Measurements from ENCODE around the gene SND1.

SND1 gene

GRCh38 chr7:128081808-128082207 is 429.8 kb downstream of the SND1 start:
- Histone ChIP-seq H3K9me3 (ENCODE audit: low read length) (no peaks in the 10 kb centered on the region), H3K27me3 (ENCODE audit: control insufficient read depth in 1 of 2, insufficient read depth in 2 of 2, low read length in 2 of 2) (no peaks in the 10 kb centered on the region), H3K27ac (ENCODE audit: low read depth, low read length) (no peak overlapping the region), H3K4me1 (ENCODE audit: insufficient read depth, low read length) (no peaks in the 10 kb centered on the region), H3K36me3 (ENCODE audit: insufficient read depth, low read length) (peaks cover 34% of the 10 kb centered on the region), H3K9ac (ENCODE audit: low read length) (no peak overlapping the region), H3K4me3 (ENCODE audit: low read depth in 1 of 2, low read length in 2 of 2) (no peak overlapping the region)

DNA sequence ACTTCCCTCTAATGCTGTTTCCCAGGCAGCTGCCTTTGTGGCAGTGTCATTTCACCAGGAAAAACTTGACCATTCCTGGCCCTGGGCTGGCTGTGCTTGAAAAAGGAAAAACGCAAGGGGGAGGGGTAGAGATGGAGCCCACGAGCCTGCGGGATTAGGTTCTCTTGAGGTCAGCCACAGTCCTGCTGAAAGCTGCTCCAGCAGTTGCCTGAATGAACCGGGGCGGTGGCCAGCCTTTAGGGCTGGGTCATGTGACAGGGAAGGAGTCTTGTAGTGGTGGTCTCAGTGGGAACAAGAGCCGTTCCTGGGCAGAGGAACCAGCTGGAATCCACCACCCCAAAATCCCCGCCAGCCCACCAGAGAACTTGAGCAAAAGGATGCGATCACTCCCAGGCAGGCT is 430.4 kb downstream of the SND1 start:
- H3K4me3 ChIP-seq (ENCODE audit: low read depth in 1 of 2, low read length in 2 of 2), result no peak overlapping the region

DNA sequence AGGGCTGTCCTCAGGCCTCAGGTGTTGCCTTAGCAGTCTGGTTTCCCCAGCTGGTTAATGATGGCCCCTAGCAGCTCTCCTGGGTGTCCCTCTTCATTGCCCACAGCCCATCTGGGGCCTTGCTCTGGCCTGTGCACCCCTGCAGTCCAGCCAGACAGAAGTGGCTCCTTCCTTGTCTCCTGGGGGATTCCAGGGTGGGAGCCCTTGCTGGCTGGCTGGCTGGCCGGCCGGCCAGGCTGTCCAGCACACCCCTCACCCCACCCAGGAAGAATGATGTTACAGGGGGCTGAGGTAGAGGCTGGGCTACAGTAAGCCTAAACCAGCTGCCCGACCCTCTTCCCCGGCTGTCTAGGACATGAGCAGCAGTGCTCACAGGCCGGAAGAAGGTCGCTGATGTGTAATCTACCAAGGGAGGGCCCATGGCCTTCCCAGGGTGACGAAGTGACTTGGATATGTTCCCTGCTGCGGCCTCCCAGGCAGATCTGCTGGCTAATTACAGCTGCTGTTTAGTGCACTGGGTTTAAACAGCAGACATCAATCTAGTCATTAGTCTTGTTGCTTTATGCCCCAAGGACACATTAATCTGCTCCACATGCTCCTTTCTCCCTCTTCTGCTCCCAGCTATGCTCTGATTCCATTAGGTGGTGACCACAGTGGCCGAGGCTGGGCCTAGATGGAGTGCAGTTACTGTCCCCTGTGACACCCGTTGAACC is 433.1 kb downstream of the SND1 start:
- no peaks in the 10 kb centered on the region for H3K9me3 ChIP-seq (ENCODE audit: low read length)
- no peaks in the 10 kb centered on the region for H3K4me1 ChIP-seq (ENCODE audit: insufficient read depth, low read length)
- peaks cover 27% of the 10 kb centered on the region for H3K36me3 ChIP-seq (ENCODE audit: insufficient read depth, low read length)
- no peak overlapping the region for H3K27ac ChIP-seq (ENCODE audit: low read depth, low read length)
- no peak overlapping the region for H3K9ac ChIP-seq (ENCODE audit: low read length)
- H3K4me3 ChIP-seq (ENCODE audit: low read depth in 1 of 2, low read length in 2 of 2), result no peak overlapping the region
- H3K27me3 ChIP-seq (ENCODE audit: control insufficient read depth in 1 of 2, insufficient read depth in 2 of 2, low read length in 2 of 2), result no peaks in the 10 kb centered on the region

More for the DNA sequence above, 430.4 kb downstream of the SND1 start:
- H3K27ac ChIP-seq (ENCODE audit: low read depth, low read length), result no peak overlapping the region
- no peaks in the 10 kb centered on the region for H3K4me1 ChIP-seq (ENCODE audit: insufficient read depth, low read length)
- H3K36me3 ChIP-seq (ENCODE audit: insufficient read depth, low read length), result peaks cover 34% of the 10 kb centered on the region
- H3K9me3 ChIP-seq (ENCODE audit: low read length), result no peaks in the 10 kb centered on the region
- no peaks in the 10 kb centered on the region for H3K27me3 ChIP-seq (ENCODE audit: control insufficient read depth in 1 of 2, insufficient read depth in 2 of 2, low read length in 2 of 2)
- H3K9ac ChIP-seq (ENCODE audit: low read length), result no peak overlapping the region

- peaks cover 37% of the 10 kb centered on the region for H3K36me3 ChIP-seq (ENCODE audit: insufficient read depth, low read length)
- no peaks in the 10 kb centered on the region for H3K9me3 ChIP-seq (ENCODE audit: low read length)
- H3K4me1 ChIP-seq (ENCODE audit: insufficient read depth, low read length), result no peaks in the 10 kb centered on the region
- no peaks in the 10 kb centered on the region for H3K27me3 ChIP-seq (ENCODE audit: control insufficient read depth in 1 of 2, insufficient read depth in 2 of 2, low read length in 2 of 2)
- no peak overlapping the region for H3K4me3 ChIP-seq (ENCODE audit: low read depth in 1 of 2, low read length in 2 of 2)
- no peak overlapping the region for H3K9ac ChIP-seq (ENCODE audit: low read length)
- H3K27ac ChIP-seq (ENCODE audit: low read depth, low read length), result no peak overlapping the region
Measured at GRCh38 chr7:128090492-128090891, 438.5 kb downstream of the SND1 start.

DNA sequence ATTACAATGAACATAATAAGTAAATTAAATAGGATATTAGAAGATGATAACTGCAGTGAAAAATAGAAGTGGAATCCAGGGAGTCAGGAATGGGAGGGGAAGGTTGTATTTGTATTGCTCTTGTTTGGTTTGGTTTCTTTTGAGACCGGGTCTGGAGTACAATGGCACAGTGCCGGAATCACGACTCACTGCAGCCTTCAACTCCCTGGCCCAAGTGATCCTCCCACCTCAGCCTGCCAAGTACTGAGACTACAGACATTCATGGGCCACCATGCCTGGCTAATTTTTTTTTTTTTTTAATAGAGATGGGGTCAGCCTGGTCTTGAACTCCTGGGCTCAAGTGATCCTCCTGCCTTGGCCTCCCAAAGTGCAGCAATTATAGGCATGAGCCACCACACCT is 439.1 kb downstream of the SND1 start:
- Histone ChIP-seq H3K36me3 (ENCODE audit: insufficient read depth, low read length) (peaks cover 33% of the 10 kb centered on the region), H3K27me3 (ENCODE audit: control insufficient read depth in 1 of 2, insufficient read depth in 2 of 2, low read length in 2 of 2) (no peaks in the 10 kb centered on the region), H3K4me1 (ENCODE audit: insufficient read depth, low read length) (no peaks in the 10 kb centered on the region), H3K27ac (ENCODE audit: low read depth, low read length) (no peak overlapping the region), H3K9ac (ENCODE audit: low read length) (no peak overlapping the region), H3K9me3 (ENCODE audit: low read length) (no peaks in the 10 kb centered on the region), H3K4me3 (ENCODE audit: low read depth in 1 of 2, low read length in 2 of 2) (no peak overlapping the region)

DNA sequence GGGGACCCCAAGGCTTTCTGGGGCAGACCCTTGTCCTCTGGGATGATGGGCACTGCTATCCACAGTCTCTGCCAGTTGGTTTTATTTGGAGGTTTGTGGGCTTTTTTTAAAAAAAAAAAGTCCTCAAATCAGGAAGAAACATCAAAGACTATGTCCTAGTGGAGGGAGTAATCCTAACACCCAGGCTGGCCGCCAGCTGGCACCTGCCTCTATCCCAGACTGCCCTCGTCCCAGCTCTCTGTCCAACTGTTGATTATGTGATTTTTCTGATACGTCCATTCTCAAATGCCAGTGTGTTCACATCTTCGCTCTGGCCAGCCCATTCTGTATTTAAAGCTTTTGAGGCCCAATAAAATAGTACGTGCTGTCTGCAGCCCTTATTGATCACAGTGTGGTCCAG is 440.2 kb downstream of the SND1 start:
- Histone ChIP-seq H3K4me3 (ENCODE audit: low read depth in 1 of 2, low read length in 2 of 2) (no peak overlapping the region), H3K27me3 (ENCODE audit: control insufficient read depth in 1 of 2, insufficient read depth in 2 of 2, low read length in 2 of 2) (no peaks in the 10 kb centered on the region), H3K27ac (ENCODE audit: low read depth, low read length) (no peak overlapping the region), H3K9ac (ENCODE audit: low read length) (no peak overlapping the region), H3K4me1 (ENCODE audit: insufficient read depth, low read length) (no peaks in the 10 kb centered on the region), H3K36me3 (ENCODE audit: insufficient read depth, low read length) (peaks cover 33% of the 10 kb centered on the region), H3K9me3 (ENCODE audit: low read length) (no peaks in the 10 kb centered on the region)

DNA sequence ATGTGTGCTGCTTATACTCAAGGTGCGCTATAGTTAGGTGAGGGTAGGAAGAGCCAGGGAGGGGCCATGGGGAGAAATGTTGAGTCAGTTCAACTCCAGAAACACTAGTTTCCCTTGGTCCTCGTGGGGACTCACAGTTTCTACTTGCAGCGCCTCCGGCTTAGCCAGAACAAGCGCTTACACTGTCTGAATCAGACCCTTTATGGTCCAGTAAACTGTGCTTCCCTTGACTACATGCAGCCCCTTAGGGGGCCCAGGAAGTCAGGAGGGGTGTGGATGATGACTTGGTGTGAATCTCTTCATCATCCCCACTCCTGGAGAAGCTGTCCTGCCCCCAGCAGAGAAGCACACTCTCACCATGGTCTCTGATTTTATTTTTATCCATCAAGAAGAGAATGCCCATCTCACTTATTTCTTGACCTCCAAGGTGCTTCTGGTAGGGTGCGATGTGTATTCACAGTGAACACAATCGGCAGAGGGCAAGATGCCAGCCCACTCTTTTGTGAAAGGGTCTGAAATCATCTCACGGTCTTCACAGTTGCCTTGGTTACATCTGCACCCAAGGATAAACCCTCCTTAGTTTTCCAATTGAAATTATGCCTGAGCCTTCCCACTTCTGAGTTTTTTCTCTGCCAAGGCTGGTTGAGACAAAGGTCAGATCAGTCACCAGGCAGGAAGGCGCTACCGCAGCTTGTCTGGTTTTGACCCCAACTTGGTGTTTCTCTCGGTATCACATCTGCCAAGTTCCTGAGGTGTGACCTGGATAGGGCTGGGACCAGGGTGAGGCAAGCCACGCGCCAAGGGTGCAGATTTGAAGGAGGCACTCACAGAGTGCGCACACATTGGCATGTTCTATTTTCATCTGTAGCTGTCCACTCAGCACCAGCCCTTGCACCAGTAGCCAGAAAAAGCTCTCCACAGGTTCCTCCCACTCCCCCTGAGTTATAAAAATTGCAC is 441.9 kb downstream of the SND1 start:
- no peak overlapping the region for H3K9ac ChIP-seq (ENCODE audit: low read length)
- H3K27me3 ChIP-seq (ENCODE audit: control insufficient read depth in 1 of 2, insufficient read depth in 2 of 2, low read length in 2 of 2), result no peaks in the 10 kb centered on the region
- H3K27ac ChIP-seq (ENCODE audit: low read depth, low read length), result no peak overlapping the region
- H3K9me3 ChIP-seq (ENCODE audit: low read length), result no peaks in the 10 kb centered on the region
- no peak overlapping the region for H3K4me3 ChIP-seq (ENCODE audit: low read depth in 1 of 2, low read length in 2 of 2)
- H3K36me3 ChIP-seq (ENCODE audit: insufficient read depth, low read length), result peaks cover 33% of the 10 kb centered on the region
- no peaks in the 10 kb centered on the region for H3K4me1 ChIP-seq (ENCODE audit: insufficient read depth, low read length)

- no peaks in the 10 kb centered on the region for H3K4me1 ChIP-seq (ENCODE audit: insufficient read depth, low read length)
- H3K36me3 ChIP-seq (ENCODE audit: insufficient read depth, low read length), result peaks cover 33% of the 10 kb centered on the region
- H3K27ac ChIP-seq (ENCODE audit: low read depth, low read length), result no peak overlapping the region
- H3K4me3 ChIP-seq (ENCODE audit: low read depth in 1 of 2, low read length in 2 of 2), result no peak overlapping the region
- H3K9ac ChIP-seq (ENCODE audit: low read length), result no peak overlapping the region
- H3K9me3 ChIP-seq (ENCODE audit: low read length), result no peaks in the 10 kb centered on the region
- H3K27me3 ChIP-seq (ENCODE audit: control insufficient read depth in 1 of 2, insufficient read depth in 2 of 2, low read length in 2 of 2), result no peaks in the 10 kb centered on the region
Measured at GRCh38 chr7:128094686-128095085, 442.7 kb downstream of the SND1 start.

DNA sequence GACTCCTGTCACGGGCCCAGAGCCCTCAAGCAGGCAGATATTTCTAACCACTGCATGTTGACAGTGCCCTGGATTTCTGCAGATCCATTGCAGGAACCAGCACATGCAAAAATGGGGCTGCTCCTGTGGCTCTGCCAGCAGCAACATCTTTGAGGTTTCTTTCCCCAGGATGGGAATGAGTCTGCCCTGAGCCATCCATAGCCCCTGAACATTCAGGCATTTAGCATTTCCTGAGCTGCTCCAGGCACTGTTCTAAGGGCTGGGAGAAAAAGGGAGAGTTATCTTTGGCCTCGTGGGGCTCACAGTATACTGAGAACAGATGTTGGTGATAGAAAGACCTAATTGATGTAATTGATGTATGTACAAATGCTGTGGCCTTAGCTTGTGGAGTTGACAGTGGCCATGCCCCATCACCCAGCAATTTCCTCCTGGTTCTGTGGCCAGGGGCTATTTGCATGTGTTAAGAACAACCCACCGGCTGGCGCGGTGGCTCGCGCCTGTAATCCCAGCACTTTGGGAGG is 445.3 kb downstream of the SND1 start:
- H3K27me3 ChIP-seq (ENCODE audit: control insufficient read depth in 1 of 2, insufficient read depth in 2 of 2, low read length in 2 of 2), result peaks cover 0 to 3% of the 10 kb centered on the region in 2 donors
- H3K36me3 ChIP-seq (ENCODE audit: insufficient read depth, low read length), result peaks cover 13% of the 10 kb centered on the region
- H3K4me1 ChIP-seq (ENCODE audit: insufficient read depth, low read length), result no peaks in the 10 kb centered on the region
- H3K4me3 ChIP-seq (ENCODE audit: low read depth in 1 of 2, low read length in 2 of 2), result no peak overlapping the region
- no peaks in the 10 kb centered on the region for H3K9me3 ChIP-seq (ENCODE audit: low read length)
- no peak overlapping the region for H3K27ac ChIP-seq (ENCODE audit: low read depth, low read length)
- H3K9ac ChIP-seq (ENCODE audit: low read length), result no peak overlapping the region

- Histone ChIP-seq H3K9me3 (ENCODE audit: low read length) (no peaks in the 10 kb centered on the region), H3K27ac (ENCODE audit: low read depth, low read length) (no peak overlapping the region), H3K27me3 (ENCODE audit: control insufficient read depth in 1 of 2, insufficient read depth in 2 of 2, low read length in 2 of 2) (peaks cover 0 to 11% of the 10 kb centered on the region in 2 donors), H3K4me1 (ENCODE audit: insufficient read depth, low read length) (peaks cover under 1% of the 10 kb centered on the region), H3K36me3 (ENCODE audit: insufficient read depth, low read length) (peaks cover 6% of the 10 kb centered on the region), H3K9ac (ENCODE audit: low read length) (no peak overlapping the region), H3K4me3 (ENCODE audit: low read depth in 1 of 2, low read length in 2 of 2) (no peak overlapping the region)
Measured at GRCh38 chr7:128098629-128099028, 446.6 kb downstream of the SND1 start.

DNA sequence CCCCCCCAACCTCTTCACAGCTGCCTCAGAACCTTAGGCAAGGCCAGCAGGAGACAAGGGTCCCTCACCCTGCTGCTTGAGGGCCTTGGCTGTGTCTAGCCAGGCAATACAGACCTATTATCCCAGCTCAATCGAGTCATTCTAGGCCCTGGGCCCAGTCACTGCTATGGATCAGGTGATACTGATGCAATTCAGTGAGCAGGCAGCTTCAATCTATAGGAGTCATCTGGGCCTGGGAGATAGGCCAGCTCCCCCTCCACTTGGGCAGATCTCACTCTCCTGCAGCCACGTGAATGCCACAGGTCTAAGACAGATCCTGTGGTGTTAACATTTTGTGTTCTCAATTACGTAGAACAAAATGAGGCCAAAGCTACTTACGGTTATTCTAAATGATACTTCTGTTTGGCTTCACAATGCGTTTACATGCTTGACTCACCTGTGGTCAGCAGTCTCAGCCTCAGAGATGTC is 447.2 kb downstream of the SND1 start:
- Histone ChIP-seq H3K9ac (ENCODE audit: low read length) (no peak overlapping the region), H3K9me3 (ENCODE audit: low read length) (no peaks in the 10 kb centered on the region), H3K4me1 (ENCODE audit: insufficient read depth, low read length) (peaks cover 6% of the 10 kb centered on the region), H3K27me3 (ENCODE audit: control insufficient read depth in 1 of 2, insufficient read depth in 2 of 2, low read length in 2 of 2) (peaks cover 0 to 16% of the 10 kb centered on the region in 2 donors), H3K27ac (ENCODE audit: low read depth, low read length) (no peak overlapping the region), H3K36me3 (ENCODE audit: insufficient read depth, low read length) (peaks cover 6% of the 10 kb centered on the region), H3K4me3 (ENCODE audit: low read depth in 1 of 2, low read length in 2 of 2) (no peak overlapping the region)

Data from muscle layer of colon (tissue), 2 donors.